GM18868 (cell line): Measurements from ENCODE around the gene SFXN3.
A peak's percentile ranks its signal among the peaks of the same experiment; 100 is the strongest.

Source experiments
- ATAC-seq: cut with Tn5 transposase; IDR thresholded peaks from one replicate; pipeline ENCODE4 v1.9.1; 2021; ENCODE audit warnings: mild to moderate bottlenecking, moderate library complexity; ENCODE audit not compliant: unreplicated experiment

Gene SFXN3

DNA sequence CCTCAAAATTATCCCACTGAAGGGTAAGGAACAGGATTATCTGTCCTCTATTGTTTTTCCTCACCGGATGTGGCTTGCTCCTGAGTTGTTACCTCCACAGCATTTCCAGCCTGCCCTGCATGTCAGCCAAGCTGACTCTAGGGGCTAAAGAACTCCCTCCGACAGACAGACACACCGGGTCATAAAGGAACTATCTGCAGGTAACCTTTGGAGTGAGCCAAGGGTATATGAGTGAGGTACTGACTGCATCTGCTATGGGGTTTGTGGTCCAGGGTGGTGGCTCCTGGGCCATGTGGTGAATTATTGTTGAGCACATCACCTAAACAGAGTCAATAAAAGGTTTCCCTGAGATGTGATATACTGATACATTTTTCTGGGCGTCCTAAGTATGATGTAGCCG lies 23.8 kb downstream of the SFXN3 start:
- no peak for ATAC-seq

DNA sequence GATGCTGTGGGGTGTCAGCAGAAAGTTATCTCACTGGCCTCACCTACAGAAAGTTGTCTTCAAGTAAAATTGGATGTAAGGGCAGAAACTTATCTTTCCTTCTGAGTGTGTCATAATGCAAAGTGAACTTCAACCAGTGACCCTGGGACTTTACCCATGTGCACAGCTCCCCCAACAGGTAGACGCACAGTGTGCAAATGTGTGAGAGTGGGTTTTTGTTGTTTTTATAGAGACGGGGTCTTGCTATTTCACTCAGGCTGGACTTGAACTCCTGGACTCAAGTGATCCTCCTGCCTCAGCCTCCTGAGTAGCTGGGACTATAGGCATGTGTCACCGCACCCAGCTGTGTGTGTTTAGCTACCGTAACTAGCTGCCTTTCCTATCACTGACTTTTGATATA lies 24.4 kb downstream of the SFXN3 start:
- ATAC-seq: no peak

DNA sequence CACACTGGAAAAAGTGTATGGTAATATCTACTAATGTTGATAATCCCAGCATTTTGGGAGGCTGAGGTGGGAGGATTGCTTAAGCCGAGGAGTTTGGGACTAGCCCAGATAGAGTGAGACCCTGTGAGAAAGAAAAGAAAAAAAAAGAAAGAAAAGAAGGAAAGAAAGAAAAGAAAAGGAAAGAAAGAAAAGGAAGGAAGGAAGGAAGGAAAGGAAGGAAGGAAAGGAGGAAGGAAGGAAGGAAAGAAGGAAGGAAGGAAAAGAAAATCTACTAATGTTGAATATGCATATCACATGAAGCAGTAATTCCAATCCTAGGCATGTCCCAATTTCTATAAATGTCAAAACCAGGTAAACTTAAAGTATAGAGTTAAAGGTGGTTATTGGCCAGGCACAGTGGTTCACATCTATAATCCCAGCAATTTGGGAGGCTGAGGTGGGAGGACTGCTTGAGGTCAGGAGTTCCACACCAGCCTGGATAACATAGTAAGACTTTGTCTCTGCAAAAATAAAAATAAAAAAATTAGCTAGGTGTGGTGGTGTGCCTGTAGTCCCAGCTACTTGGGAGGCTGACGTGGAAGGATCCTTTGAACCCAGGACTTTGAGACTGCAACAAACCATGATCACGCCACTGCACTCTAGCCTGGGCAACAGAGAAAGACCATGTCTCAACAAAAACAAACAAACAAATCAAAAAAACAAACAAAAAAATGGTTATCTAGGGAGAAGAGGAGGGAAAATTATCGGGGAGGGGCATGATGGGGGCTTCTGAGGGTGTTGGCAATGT lies 25.5 kb downstream of the SFXN3 start:
- no peak for ATAC-seq

DNA sequence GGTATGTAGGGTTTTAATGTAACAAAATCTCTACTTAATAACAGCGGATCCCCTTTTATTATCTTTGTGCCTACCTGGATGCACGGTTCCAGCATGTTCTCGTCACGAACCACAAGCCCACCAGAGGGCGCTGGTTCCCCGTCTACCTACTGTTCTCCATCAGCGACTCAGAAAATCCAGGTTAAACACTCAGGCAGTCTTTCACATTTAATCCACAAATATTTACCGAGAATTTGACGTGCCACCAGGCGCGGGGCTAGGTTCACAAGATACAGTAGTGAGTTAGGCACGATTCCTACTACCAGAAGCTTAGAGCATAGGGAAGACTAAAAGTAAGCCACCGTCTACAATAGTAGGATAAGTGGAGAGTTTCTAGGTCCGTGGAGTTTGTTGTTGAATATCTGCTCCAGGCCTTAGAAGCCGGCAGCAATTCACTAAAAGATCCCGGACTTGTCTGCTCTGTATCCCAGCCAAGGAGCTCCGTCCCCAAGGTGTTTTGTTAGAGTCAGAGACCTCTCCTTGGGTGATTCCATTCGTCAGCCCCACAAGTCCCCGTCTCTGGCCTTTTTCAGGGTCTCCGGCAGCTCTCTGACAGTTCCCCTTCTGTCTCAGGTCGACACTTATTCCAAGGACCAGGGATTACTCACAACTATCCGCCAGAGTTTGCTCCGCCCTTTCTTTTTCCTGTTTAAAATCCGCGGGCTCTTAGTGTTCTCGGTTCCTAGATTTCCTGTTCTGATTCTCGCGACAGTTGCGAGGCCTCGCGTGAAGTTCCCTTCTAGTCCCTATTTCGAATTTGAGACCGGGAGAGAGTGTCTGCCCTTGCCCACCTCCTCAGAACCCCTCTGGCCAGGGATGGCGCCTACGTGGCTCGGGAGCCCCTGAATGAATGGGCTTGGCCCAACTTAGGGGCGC lies 29.3 kb downstream of the SFXN3 start:
- ATAC-seq: peak; percentile 41

DNA sequence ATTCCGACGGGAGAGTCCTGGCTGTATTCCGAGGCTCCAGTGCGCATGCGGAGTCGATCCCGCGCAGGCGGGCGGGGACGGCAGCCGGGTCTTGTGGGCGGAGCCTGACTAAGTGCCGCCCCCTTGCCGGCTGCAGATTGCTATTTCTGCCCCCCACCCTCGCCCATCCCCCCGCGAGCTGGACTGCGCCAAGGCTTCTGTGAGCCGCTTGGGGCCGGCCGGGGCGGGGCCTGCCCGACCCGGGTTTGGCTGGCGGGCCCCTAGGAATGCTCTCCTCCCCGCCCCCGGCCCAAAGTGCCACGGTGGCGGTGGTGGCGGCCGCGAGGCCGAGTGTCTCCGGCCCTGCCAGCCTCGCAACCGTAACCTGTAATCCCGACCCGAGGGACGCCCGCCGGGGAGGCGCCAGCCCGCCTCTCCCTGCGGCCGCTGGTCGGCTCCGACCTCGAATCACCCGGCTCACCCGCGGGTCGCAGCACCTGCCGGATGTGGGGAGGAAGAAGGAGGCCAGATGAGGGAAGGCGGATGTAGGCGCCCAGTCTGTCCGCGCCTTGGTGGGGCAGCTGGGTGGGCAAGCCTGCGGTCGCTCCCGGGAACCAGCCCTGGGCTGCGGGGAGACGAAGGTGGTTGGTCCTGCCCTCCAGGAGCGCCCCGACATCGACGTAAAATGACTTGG lies 30.1 kb downstream of the SFXN3 start:
- ATAC-seq: peak; percentile 56

DNA sequence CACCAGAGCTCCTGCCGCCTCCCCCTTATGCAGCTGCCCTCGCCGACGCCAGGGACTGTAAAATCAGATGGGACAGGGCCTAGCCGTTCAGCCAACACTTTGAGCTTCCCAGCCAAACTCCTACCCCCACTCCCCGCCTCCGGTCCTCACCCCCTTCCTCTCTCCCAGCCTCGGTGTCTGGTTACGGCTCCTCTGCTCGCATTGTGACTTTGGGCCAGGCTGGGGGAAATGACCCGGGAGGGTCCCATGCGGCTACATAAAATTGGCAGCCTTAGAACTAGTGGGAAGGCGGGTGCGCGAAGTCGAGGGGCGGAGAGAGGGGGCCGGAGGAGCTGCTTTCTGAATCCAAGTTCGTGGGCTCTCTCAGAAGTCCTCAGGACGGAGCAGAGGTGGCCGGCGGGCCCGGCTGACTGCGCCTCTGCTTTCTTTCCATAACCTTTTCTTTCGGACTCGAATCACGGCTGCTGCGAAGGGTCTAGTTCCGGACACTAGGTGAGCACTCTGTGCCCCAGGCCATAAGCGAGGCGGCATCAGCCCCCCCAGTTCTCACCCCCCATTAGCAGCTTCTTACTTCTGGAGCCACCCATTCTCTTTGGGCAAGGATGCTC lies 30.7 kb downstream of the SFXN3 start, which contains the start of gene KAZALD1:
Gene KAZALD1, plus strand, starts transcription at position 366 of the 608 bp plus-strand sequence. CDS start 604 bp downstream, outside the sequence.
- ATAC-seq: peak; percentile 12

DNA sequence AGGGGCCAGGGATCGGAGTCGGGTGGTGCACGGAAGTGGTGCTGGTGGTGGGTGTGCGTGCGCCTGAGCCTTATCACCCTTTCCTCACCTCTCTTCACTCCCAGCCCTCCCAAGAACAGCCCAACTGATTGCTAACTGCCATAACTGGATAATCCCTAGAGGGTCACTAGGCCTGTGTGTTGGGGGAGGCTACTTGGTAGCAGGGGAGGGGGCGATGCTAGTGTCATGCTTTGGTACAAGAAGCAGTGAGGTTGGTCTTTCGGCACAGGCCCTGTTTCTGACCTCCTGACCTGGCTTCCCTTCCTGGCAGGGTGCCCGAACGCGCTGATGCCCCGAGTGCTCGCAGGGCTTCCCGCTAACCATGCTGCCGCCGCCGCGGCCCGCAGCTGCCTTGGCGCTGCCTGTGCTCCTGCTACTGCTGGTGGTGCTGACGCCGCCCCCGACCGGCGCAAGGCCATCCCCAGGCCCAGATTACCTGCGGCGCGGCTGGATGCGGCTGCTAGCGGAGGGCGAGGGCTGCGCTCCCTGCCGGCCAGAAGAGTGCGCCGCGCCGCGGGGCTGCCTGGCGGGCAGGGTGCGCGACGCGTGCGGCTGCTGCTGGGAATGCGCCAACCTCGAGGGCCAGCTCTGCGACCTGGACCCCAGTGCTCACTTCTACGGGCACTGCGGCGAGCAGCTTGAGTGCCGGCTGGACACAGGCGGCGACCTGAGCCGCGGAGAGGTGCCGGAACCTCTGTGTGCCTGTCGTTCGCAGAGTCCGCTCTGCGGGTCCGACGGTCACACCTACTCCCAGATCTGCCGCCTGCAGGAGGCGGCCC lies 31.4 kb downstream of the SFXN3 start:
- ATAC-seq: peak; percentile 29

DNA sequence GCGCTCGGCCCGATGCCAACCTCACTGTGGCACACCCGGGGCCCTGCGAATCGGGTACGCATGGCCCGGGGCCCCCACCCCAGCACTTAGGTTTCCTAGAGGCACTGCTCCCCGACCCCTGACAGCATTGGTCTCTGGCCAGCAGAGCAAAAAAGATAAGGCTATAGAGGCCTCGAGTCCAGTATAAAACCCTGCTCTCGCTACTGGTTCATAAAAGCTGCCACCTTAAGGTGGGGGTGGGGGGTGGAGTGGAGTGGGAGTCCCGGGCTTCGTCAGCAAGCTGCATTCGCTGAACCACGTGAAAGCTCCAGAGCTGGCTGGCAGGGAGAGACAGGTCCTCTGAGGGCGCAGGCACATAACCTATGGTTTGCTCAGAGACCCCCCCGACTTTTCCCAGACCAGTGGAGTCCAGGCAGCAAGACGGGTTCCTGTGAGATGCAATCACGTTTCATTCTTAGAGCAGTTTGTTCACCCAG lies 32.1 kb downstream of the SFXN3 start:
- ATAC-seq: no peak

DNA sequence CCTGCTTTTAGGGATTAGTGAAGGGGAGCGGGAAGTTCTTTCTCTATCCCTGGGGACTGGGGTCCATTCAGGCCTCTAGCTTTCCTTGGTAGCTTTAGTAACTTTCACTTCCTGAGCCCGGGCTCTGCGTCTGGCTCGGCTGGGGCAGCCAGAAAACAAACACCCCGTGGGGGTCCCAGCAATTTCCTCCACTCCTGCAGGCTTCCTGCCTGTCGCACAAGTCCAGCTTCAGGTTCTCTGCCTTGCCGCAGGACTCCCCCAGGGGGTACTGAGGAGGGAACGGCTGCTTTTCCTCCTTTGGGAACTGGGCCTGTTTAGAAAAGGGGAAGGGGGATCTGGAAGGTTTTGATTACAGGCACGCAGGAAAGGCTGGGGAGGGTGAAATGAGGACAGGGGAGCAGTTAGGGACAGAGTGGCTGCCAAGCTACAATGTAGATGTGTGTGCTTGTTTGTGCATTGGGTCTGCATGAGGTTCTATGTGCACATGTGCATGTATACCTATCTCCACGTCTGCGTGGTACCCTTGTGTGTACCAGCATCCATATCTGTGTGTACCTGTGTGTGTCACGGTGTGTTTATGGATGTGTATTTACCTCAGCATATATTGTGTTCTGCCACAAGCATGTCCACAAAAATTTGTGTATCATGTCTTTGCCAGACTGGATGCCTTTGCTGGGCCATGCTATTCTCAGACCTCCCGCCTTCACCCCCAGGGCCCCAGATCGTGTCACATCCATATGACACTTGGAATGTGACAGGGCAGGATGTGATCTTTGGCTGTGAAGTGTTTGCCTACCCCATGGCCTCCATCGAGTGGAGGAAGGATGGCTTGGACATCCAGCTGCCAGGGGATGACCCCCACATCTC lies 32.7 kb downstream of the SFXN3 start:
- no peak for ATAC-seq

DNA sequence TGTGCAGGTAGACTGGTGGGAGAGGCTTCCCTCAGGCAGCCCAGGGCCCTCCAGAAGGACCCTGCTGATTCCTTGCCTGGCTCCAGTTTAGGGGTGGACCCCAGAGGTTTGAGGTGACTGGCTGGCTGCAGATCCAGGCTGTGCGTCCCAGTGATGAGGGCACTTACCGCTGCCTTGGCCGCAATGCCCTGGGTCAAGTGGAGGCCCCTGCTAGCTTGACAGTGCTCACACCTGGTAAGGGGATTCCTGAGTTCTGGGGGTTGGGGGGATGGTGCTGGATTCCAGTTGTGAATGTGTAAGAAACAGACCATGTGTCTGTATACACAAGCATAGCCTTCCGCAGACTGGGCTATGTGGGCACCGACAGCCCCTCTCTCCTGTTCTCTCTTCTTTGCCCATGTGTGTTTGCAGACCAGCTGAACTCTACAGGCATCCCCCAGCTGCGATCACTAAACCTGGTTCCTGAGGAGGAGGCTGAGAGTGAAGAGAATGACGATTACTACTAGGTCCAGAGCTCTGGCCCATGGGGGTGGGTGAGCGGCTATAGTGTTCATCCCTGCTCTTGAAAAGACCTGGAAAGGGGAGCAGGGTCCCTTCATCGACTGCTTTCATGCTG lies 33.5 kb downstream of the SFXN3 start:
- ATAC-seq: no peak

DNA sequence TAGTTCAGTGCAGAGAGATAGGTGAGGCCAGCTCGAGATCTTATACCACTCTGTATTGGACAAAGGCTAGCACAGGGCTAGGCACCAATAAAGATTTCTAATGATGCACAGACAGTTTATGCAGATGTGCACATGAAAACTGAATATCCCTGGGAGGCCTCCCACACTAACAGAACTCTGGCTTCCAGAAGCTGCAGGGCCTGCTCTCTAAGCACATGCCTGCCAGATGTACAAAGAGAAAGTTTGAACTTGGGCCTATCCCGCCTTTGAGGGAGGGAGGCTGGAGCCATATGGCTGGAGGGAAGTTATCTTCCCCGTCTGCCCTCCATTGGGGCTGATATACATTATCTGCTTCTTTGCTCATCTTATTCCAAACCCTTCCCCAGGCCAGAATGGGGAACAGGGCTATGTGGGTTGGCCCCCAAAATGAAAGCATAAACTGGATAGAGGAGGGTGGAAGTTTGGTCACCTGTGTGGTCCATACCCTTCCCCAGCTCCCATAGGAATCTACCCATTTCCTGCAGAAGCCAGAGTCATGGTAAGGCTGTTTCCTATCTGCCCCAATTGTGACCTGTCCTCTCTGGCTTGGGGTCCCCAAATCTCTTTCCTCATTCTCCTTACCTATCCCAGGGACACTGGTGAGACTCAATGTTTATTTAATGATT lies 34.6 kb downstream of the SFXN3 start:
- no peak for ATAC-seq

DNA sequence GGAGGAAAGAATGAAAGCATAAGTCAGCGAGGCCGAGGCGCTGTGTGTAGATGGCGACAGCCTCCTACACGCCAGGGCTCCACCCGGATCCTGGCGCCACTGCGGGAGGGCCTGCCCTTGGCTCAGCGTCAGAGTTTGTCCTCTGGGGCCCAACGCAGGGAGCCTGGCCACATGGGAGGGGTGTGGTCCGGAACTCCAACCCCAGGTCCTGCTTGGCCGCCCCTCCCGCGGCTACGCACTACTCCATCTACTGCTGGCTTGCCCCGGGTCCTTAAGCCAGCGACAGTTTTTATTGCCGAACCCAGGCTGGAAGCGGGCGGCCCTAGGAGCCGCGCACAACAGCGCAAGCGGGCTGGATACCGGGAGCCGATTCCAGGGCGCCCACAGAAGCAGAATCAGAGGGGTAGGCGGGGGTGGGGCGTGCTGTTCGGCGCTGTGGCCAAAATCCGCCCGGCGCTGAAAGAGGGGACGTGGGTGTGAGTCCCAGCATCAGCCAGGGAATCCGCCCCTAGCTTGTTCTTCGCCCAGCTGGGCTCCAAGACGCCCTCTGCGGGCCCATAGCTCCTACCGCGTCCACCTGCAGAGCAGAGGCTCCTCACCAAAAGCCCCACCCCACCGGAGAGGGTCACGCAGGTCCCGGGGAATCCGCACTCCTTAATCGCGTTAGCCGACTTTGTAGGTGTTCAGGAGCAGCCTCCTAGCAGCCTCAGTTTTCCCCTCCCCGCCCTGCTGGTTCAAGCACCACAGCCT lies 35.3 kb downstream of the SFXN3 start:
- no peak for ATAC-seq

DNA sequence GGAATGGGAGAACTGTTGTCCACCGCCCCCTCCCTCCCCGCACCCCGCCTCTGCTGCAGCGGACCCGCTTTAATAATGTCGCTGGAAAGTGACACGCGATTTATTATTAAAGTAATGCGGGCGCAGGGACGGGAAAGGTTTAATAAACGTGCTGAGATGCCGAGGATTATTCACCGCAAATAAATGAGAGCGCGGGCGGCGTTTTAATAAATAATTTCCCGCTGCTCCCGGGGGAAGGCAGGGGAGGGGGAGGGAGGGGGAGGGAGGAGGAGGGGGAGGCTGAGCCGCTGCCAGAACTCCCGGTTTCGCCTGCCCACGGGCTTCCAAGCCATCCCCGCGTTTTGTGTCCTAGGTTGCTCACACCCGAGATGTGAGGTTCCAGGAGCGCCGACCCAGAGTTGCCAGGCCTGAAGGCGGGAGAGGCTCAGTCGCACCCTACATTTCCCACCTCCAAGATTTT lies 35.9 kb downstream of the SFXN3 start:
- no peak for ATAC-seq

DNA sequence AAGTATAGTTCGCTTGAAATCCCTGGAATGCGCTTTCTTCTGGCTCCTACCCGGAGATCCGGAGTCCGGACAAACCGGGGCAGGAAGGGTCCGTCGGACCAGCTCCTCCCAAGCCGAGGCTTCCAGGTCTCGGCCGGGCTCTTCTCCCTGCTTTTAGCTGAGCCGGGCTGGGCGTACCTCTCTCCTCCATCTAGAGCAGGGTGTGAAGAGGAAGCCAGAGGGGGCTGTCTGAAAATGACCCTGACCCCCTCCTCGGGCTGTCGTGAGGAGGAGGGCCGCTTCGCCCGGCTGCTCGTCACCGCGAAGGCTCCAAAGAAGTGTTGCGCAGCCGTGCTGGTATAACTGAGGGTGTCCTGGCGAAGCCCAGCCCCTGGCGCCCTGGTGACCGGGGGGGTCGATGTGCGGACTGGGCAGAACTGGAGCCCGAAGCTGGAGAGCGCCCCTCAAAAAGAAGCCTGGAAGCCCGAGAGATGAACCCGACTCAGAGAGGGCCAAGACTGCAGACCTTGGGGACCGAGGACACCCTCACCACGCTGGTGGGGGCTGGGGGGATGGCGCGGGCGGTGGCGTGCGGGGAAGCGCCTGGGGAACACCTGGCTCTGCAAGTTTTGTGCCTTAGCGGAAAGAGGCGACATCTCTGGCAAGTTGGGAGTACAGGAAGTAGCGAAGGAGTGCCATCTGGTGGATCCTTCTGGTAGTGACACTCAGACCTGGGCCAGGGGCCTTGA lies 36.5 kb downstream of the SFXN3 start:
- ATAC-seq: peak; percentile 49

DNA sequence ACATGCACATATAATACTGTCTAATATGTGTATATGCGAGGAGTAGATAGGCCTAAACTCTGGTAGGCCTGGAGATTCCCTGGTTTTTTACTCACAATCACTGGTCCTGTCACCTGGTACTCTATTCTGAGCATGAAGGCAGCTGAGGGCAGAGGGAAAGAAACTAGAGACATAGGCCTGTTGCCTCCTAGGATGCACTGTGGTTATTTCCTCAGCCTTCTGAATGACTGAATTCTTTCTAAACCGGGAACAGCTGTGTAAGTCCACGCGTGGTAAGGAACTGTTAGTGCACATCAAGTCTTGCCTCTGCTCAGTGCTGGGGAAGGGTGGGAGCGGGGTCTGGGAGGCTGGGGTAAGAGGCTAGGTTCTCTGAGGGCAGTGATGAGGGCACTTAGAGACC lies 38.4 kb downstream of the SFXN3 start:
- no peak for ATAC-seq

DNA sequence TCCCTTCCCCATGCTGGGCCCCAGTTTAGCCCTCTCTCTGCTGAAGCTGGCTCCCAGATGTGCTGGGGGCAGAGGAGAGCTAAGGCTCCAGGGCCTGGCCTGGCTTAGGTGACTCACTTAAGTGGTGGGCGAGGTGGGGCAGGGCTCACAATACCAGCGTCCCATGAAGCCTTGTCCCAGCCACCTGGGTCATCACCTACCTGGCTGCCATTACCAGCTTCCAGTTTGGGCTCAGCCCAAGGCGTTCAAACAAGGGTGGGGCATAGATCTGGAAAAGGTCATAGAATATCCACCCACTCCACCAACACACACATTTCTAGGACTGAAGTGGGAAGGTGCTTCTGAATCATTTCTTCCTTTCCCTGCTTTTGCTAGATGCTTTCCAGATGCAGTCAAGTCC lies 39.1 kb downstream of the SFXN3 start:
- ATAC-seq: no peak
